Measurements from ENCODE around the gene NRBP1.
A peak's percentile ranks its signal among the peaks of the same experiment; 100 is the strongest.

Gene NRBP1

GRCh38 chr2:27398962-27399361 lies 29.5 kb upstream of the NRBP1 start:
- H3K27ac ChIP-seq (ENCODE audit: poor library complexity, severe bottlenecking), result no peak overlapping the region
- no peaks in the 10 kb centered on the region for H3K9me3 ChIP-seq (ENCODE audit: severe bottlenecking)
- H3K36me3 ChIP-seq (ENCODE audit: low read depth), result peaks cover 46% of the 10 kb centered on the region
- no peak for ATAC-seq (ENCODE audit: low read depth)
- no peak for DNase-seq (ENCODE audit: low spot score)
- H3K4me1 ChIP-seq (ENCODE audit: insufficient read depth, poor library complexity, severe bottlenecking), result no peaks in the 10 kb centered on the region
- H3K27me3 ChIP-seq (ENCODE audit: insufficient read depth, poor library complexity, severe bottlenecking), result no peaks in the 10 kb centered on the region
- no peak overlapping the region for H3K4me3 ChIP-seq (ENCODE audit: severe bottlenecking)
- TF ChIP-seq CTCF (IDR thresholded peaks at IDR 0.05; ENCODE audit: poor library complexity, severe bottlenecking), result no peak

- Histone ChIP-seq H3K27me3 (ENCODE audit: insufficient read depth, poor library complexity, severe bottlenecking) (no peaks in the 10 kb centered on the region), H3K27ac (ENCODE audit: poor library complexity, severe bottlenecking) (no peak overlapping the region), H3K4me1 (ENCODE audit: insufficient read depth, poor library complexity, severe bottlenecking) (no peaks in the 10 kb centered on the region), H3K4me3 (ENCODE audit: severe bottlenecking) (no peak overlapping the region), H3K36me3 (ENCODE audit: low read depth) (peaks cover 54% of the 10 kb centered on the region), H3K9me3 (ENCODE audit: severe bottlenecking) (no peaks in the 10 kb centered on the region)
- no peak for TF ChIP-seq CTCF (IDR thresholded peaks at IDR 0.05; ENCODE audit: poor library complexity, severe bottlenecking)
- DNase-seq (ENCODE audit: low spot score), result no peak
- no peak for ATAC-seq (ENCODE audit: low read depth)
Observed at GRCh38 chr2:27400348-27401135, 27.9 kb upstream of the NRBP1 start.

DNA sequence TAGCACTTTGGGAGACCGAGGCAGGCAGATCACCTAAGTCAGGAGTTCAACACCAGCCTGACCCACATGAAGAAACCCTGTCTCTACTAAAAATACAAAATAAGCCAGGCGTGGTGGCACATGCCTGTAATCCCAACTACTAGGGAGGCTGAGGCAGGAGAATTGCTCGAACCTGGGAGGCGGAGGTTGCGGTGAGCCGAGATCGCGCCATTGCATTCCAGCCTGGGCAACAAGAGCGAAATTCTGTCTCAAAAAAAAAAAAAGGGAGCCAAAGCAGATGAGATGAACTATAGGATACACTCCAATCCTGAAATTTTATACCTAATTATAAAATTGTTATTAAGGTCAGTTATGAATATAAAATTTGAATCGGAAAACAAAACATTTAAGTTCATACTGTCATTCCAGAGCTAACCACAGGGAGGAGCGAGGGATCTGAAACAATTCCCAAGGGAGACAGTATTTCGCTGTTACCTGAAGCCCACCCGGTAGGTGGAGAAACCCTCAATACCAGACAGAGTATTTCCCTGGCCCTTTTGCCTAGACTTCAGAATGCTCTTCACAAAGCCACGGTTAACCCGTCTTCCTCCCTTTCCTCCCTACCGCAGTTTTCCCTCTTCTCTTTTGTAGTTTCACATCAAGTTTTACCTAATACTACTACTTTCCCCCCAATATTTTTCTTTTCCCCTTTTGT lies 20.5 kb upstream of the NRBP1 start:
- peak overlapping the region; percentile 78 for H3K27ac ChIP-seq (ENCODE audit: poor library complexity, severe bottlenecking)
- DNase-seq (ENCODE audit: low spot score) (no peak), ATAC-seq (ENCODE audit: low read depth) (no peak)
- H3K9me3 ChIP-seq (ENCODE audit: severe bottlenecking), result no peaks in the 10 kb centered on the region
- H3K4me1 ChIP-seq (ENCODE audit: insufficient read depth, poor library complexity, severe bottlenecking), result peaks cover 12% of the 10 kb centered on the region
- TF ChIP-seq CTCF (IDR thresholded peaks at IDR 0.05; ENCODE audit: poor library complexity, severe bottlenecking), result peak; percentile 74
- H3K36me3 ChIP-seq (ENCODE audit: low read depth), result peaks cover 42% of the 10 kb centered on the region
- H3K27me3 ChIP-seq (ENCODE audit: insufficient read depth, poor library complexity, severe bottlenecking), result no peaks in the 10 kb centered on the region
- H3K4me3 ChIP-seq (ENCODE audit: severe bottlenecking), result peak overlapping the region; percentile 96

DNA sequence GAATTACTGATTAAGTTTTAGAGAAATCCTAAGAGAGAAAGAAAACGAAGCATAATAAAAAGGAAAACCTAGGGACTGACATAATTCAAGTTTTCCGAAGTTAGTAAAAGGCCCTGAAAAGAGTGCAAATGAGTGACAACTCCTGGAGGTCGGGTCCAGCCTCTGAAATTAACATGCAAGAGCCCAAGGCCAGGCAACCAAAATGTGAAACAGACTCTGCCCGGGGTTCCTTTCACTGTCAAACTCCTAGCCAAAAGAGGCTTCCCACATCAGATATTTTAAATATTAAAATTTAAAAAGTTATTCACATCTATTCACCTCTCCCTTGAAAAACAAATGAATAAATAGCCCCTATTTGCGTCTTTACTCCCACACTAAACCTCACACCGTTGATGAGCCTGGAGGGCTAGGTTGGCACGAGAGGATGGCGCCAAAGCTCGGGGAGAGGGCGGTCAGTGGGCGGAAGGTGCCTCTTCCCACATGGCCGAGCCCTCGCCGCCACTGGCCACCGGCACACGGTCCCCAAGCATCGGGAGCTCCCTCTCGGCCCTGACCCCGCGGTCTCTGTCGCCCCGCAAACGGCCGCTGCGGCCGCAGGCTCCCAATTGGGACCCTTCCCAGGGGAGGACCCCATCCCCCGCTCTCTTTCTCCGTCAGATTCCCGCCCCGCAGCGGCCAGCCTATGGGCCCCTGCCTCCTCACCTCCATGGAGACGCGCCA lies 19.7 kb upstream of the NRBP1 start:
- Histone ChIP-seq H3K27ac (ENCODE audit: poor library complexity, severe bottlenecking) (peak overlapping the region; percentile 78), H3K4me3 (ENCODE audit: severe bottlenecking) (peak overlapping the region; percentile 96), H3K9me3 (ENCODE audit: severe bottlenecking) (no peaks in the 10 kb centered on the region), H3K36me3 (ENCODE audit: low read depth) (peaks cover 34% of the 10 kb centered on the region), H3K4me1 (ENCODE audit: insufficient read depth, poor library complexity, severe bottlenecking) (peaks cover 12% of the 10 kb centered on the region), H3K27me3 (ENCODE audit: insufficient read depth, poor library complexity, severe bottlenecking) (no peaks in the 10 kb centered on the region)
- DNase-seq (ENCODE audit: low spot score), result peak; percentile 62
- peak; percentile 59 for ATAC-seq (ENCODE audit: low read depth)
- peak; percentile 4 for TF ChIP-seq CTCF (IDR thresholded peaks at IDR 0.05; ENCODE audit: poor library complexity, severe bottlenecking)
